Measurements from ENCODE around the gene RAB9B.

- no peak for TF ChIP-seq POLR2A (IDR thresholded peaks at IDR 0.05; ENCODE audit: borderline replicate concordance, extremely low read depth, insufficient read depth, insufficient read length)
- TF ChIP-seq CTCF (IDR thresholded peaks at IDR 0.05 in 2 of 3, conservative IDR thresholded peaks at IDR 0.05 in 1 of 3; ENCODE audit: borderline replicate concordance in 1 of 3, insufficient read depth in 1 of 3, low read depth in 2 of 3, low read length in 2 of 3) = no peak
- no peak for TF ChIP-seq POLR2AphosphoS5 (IDR thresholded peaks at IDR 0.05; ENCODE audit: low read depth, low read length)
- no peak for TF ChIP-seq JUND (IDR thresholded peaks at IDR 0.05)
- TF ChIP-seq, protein P1, sequence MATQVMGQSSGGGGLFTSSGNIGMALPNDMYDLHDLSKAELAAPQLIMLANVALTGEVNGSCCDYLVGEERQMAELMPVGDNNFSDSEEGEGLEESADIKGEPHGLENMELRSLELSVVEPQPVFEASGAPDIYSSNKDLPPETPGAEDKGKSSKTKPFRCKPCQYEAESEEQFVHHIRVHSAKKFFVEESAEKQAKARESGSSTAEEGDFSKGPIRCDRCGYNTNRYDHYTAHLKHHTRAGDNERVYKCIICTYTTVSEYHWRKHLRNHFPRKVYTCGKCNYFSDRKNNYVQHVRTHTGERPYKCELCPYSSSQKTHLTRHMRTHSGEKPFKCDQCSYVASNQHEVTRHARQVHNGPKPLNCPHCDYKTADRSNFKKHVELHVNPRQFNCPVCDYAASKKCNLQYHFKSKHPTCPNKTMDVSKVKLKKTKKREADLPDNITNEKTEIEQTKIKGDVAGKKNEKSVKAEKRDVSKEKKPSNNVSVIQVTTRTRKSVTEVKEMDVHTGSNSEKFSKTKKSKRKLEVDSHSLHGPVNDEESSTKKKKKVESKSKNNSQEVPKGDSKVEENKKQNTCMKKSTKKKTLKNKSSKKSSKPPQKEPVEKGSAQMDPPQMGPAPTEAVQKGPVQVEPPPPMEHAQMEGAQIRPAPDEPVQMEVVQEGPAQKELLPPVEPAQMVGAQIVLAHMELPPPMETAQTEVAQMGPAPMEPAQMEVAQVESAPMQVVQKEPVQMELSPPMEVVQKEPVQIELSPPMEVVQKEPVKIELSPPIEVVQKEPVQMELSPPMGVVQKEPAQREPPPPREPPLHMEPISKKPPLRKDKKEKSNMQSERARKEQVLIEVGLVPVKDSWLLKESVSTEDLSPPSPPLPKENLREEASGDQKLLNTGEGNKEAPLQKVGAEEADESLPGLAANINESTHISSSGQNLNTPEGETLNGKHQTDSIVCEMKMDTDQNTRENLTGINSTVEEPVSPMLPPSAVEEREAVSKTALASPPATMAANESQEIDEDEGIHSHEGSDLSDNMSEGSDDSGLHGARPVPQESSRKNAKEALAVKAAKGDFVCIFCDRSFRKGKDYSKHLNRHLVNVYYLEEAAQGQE (IDR thresholded peaks at IDR 0.05; ENCODE audit: low read depth) = no peak
- TF ChIP-seq RAD21 (IDR thresholded peaks at IDR 0.05; ENCODE audit: low read depth) = no peak
- TF ChIP-seq, protein P2, sequence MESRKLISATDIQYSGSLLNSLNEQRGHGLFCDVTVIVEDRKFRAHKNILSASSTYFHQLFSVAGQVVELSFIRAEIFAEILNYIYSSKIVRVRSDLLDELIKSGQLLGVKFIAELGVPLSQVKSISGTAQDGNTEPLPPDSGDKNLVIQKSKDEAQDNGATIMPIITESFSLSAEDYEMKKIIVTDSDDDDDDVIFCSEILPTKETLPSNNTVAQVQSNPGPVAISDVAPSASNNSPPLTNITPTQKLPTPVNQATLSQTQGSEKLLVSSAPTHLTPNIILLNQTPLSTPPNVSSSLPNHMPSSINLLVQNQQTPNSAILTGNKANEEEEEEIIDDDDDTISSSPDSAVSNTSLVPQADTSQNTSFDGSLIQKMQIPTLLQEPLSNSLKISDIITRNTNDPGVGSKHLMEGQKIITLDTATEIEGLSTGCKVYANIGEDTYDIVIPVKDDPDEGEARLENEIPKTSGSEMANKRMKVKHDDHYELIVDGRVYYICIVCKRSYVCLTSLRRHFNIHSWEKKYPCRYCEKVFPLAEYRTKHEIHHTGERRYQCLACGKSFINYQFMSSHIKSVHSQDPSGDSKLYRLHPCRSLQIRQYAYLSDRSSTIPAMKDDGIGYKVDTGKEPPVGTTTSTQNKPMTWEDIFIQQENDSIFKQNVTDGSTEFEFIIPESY (IDR thresholded peaks at IDR 0.05; ENCODE audit: extremely low read depth, insufficient replicate concordance, low read length) = no peak
- TF ChIP-seq EGR1 (IDR thresholded peaks at IDR 0.05; ENCODE audit: low read depth) = no peak
- TF ChIP-seq YY1 (IDR thresholded peaks at IDR 0.05; ENCODE audit: extremely low read depth, insufficient replicate concordance, low read depth, low read length) = no peak
These were observed 58.6 kb downstream of the RAB9B start for GRCh38 chrX:103773445-103773844.

Data from HCT116 (cell line).